ENCODE measurements around the gene MACROD2. TPM values are rescaled to one million over a fixed set of nuclear protein-coding genes. Genes with fewer than 3 reads are reported as not detected.
"Not testable (repeated sequence)": the region's sequence is repeated elsewhere in the genome, so short reads cannot be mapped to it uniquely, and the experiment has no call there.

The MACROD2 gene
- total RNA-seq, 1 donor = 1.3 TPM

DNA sequence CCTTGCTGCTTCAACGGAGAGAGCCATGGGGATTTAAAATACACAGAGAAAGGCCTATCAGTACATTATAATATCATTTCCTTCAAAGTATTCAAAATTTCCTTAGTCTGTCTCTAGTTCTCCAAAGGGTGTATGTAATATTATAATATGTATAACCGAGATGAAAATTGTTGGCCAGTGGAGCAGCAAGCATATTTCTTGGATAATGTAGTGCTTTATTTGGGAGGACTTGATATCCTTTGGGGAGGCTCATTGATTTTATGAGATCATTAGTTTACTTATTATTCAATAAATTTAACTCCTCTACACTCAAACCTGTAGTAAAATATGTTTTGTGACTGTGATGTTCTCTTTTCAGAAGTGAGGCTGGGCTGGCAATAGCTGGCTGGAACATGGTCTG is 1145.0 kb downstream of the MACROD2 start:
- no peak overlapping the region for H3K4me3 ChIP-seq (ENCODE audit: low read depth, low read length)
- DNase-seq (ENCODE audit: low read depth) = no peak
- TF ChIP-seq, protein P1, sequence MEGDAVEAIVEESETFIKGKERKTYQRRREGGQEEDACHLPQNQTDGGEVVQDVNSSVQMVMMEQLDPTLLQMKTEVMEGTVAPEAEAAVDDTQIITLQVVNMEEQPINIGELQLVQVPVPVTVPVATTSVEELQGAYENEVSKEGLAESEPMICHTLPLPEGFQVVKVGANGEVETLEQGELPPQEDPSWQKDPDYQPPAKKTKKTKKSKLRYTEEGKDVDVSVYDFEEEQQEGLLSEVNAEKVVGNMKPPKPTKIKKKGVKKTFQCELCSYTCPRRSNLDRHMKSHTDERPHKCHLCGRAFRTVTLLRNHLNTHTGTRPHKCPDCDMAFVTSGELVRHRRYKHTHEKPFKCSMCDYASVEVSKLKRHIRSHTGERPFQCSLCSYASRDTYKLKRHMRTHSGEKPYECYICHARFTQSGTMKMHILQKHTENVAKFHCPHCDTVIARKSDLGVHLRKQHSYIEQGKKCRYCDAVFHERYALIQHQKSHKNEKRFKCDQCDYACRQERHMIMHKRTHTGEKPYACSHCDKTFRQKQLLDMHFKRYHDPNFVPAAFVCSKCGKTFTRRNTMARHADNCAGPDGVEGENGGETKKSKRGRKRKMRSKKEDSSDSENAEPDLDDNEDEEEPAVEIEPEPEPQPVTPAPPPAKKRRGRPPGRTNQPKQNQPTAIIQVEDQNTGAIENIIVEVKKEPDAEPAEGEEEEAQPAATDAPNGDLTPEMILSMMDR (IDR thresholded peaks at IDR 0.05; ENCODE audit: insufficient read depth, low read length) = no peak

DNA sequence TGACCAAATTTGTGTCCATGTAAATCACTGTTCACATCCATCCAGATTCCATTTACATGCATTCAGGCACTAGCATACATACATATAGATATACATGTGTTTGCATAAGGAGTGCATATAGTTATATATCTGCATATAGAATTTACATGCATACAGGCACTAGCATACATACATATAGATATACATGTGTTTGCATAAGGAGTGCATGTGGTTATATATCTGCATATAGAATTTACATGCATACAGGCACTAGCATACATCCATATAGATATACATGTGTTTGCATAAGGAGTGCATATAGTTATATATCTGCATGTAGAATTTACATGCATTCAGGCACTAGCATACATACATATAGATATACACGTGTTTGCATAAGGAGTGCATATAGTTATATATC is 1145.6 kb downstream of the MACROD2 start:
- DNase-seq (ENCODE audit: low read depth); H3K4me3 ChIP-seq (ENCODE audit: low read depth, low read length): not testable (repeated sequence)

DNA sequence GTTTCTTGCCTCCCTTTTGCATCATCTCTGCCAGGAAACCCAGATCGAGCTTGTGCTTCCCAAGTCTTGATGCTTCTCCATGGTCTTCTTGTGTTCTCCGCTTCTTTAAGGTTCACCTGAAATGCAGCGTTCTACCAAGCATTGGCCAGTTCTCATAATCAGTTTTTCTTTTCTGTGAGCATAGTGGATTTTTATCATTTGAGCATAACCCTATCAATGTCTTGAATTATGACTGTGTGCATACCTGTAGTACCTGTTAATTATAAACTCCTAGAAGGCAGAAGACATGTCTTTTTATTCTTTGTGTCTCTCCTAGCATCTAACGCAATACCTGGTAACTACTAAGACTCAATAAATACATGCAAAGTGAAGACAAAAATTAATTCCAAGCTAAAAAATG is 1146.5 kb downstream of the MACROD2 start:
- TF ChIP-seq, protein P1 (IDR thresholded peaks at IDR 0.05; ENCODE audit: insufficient read depth, low read length) = no peak
- H3K4me3 ChIP-seq (ENCODE audit: low read depth, low read length) = no peak overlapping the region

DNA sequence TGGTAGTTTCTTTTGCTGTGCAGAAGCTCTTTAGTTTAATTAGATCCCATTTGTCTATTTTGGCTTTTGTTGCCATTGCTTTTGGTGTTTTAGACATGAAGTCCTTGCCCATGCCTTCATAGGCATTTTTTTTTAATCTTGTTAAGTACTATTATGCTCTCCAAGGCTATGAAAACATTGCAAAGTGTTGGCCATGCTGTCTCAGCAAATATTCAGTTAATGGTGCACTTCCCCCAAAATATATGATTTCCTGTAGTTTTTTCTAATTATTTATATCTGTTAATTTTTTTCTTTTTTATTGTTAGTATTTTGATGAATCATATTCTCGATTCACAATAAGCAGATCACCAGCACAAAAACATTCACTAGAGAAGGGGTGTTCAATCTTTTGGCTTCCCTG is 1148.2 kb downstream of the MACROD2 start:
- TF ChIP-seq, protein P1 (IDR thresholded peaks at IDR 0.05; ENCODE audit: insufficient read depth, low read length) = no peak
- DNase-seq (ENCODE audit: low read depth) = no peak
- no peak overlapping the region for H3K4me3 ChIP-seq (ENCODE audit: low read depth, low read length)

More for the DNA sequence above, 1146.5 kb downstream of the MACROD2 start:
- DNase-seq (ENCODE audit: low read depth) = no peak

DNA sequence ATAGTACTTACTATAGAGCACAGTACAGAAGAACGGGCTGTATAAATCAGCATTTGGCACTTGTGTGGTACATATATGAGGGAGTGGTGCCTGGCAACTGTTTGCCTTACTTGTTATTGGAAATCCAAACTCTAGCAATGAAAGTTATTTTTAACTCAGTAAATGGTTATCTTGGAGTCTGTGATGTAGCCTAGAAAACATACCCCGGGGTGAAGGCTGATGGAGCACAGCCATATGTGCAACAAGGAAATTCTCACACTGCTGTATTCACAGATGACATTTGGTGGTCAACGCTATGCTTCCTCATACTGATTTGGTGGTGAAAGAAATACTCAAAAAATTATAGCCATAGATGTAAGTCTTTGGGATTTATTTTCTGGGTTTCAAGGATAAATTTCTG is 1149.6 kb downstream of the MACROD2 start:
- TF ChIP-seq, protein P1 (IDR thresholded peaks at IDR 0.05; ENCODE audit: insufficient read depth, low read length) = no peak
- no peak for DNase-seq (ENCODE audit: low read depth)
- H3K4me3 ChIP-seq (ENCODE audit: low read depth, low read length) = no peak overlapping the region

DNA sequence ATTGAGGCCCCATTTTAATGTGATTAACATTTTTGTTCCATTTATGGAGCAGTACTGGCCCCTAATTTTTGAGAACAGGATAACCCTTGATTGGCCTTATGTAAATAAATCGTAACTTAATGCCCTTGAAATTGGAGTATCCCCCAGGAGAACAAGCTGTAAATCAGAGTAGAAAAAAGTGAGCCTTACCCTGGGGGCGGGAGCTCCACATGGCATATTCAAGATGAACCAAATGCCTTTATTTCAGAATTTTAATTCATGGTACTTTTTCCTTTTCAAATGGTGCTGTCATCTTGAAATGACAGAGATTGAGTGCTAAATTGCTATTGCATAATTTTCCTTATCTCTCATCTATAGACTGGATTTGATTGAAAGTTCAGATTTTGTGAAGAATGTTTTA is 1151.6 kb downstream of the MACROD2 start:
- TF ChIP-seq, protein P1 (IDR thresholded peaks at IDR 0.05; ENCODE audit: insufficient read depth, low read length) = no peak
- no peak for DNase-seq (ENCODE audit: low read depth)
- no peak overlapping the region for H3K4me3 ChIP-seq (ENCODE audit: low read depth, low read length)

DNA sequence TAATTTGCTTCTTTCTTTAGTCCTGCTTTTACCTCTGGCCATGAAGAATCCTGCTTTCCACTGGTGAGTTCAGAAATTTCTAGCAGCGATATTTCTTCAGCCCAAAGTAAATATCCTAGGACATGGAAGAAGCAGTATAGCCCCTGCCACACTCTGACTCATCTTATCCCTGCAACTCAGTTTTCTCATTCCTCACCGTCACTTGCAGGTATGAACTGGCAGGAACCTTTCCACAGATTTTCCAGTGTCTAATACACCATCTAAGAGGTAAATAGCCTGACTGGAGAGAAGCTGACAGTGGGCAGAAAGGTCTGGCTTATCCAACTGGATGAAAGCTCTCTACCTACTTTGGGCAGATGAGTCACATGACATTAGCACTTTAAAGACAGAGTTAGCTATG is 1158.8 kb downstream of the MACROD2 start:
- no peak for DNase-seq (ENCODE audit: low read depth)
- TF ChIP-seq, protein P1 (IDR thresholded peaks at IDR 0.05; ENCODE audit: insufficient read depth, low read length) = no peak
- no peak overlapping the region for H3K4me3 ChIP-seq (ENCODE audit: low read depth, low read length)
